ENCODE results near the gene CCDC92B. TPM values are rescaled to one million over a fixed set of nuclear protein-coding genes. Genes with fewer than 3 reads are reported as not detected.

Gene CCDC92B
- total and polyA plus RNA-seq, 2 experiments from 2014 or later: 0.10 TPM; not detected in 1

DNA sequence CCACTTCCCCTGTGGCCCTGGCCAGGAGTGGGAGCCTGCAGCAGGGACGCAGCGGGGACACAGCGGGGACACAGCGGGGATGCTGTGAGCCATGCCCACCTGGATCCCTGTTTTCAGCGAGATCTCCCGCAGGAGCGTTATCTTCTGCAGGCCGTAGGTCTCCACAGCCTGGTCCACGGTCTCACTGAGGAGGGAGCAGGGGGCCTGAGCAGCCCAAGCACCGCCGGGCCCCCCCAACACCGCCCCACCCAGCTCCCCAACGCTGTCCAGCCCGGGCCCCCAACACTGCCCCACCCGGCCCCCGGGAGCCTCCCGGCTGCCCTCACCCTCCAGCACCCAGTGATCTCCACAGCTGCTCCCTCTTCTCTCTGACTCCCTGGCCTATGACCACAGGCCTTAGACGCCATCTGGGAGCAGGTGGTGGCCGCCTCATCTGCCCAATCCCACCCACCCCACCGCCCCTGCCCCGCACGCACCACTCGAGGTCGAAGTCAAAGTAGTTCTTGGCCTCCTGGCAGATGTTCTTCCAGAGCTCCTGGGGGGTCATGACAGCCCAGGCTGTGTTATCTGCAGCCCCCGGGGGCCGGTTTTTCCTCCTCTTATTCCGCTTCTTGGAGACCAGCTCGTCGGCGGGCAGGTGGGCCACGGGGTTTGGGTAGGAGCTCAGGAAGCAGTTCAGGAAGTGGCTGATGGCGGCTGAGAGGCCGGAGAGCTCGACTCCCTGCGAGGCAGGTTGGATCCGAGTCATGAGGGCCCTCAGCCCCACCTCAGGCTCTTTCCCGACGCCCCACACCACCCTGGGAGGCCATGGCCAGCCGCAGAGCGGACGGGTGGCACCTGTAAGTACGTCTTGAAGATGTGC lies 54.8 kb downstream of the CCDC92B start:
- no peaks in the 10 kb centered on the region for H3K36me3 ChIP-seq (replicated peaks; ENCODE audit: insufficient read depth, low read depth)

DNA sequence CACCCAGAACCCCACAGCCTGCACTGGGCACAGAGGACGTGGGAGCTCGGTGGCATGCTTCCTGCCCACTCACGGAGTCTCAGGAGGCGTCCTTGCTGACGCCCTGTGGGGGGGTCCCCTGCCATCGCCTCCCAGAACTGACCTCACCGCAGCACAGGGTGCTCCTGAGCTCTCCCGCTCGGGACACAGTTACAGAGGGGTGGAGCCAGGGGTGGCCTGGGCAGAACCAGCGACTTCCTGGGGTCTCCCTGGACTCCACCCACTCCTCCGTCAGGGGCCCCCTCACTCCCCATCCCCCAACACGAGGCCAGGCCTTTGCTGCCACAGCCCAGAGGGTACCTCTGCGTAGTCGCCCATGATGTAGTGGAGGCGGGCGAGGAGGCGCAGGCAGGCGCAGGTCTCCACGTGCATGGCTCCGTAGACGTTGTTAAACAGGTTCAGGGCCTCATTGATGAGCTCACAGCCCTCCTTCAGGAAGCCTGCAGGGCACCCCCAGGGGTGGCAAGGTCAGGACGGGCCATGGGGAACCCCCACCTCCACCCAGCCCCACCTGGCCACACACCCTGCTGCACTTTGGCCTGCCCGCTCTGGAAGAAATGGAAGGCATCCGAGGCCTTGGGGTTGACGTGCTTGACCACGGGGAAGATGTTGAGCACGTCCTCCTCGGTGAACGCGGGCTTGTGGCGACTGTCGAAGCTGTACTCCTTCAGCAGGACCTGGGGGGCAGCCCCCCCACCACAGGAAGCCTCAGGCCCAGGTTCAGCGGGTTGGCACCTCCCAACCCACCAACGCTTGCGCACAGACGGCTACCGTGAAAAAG lies 55.7 kb downstream of the CCDC92B start:
- Histone ChIP-seq H4K20me1 (ENCODE audit: insufficient read depth, poor library complexity, severe bottlenecking) (no peaks in the 10 kb centered on the region), H3K79me2 (no peaks in the 10 kb centered on the region), H3K4me1 (ENCODE audit: insufficient read depth) (peaks cover 3% of the 10 kb centered on the region), H3K27me3 (no peaks in the 10 kb centered on the region), H3K9me2 (replicated peaks; ENCODE audit: insufficient read depth) (no peaks in the 10 kb centered on the region), H3K4me3 (no peak overlapping the region), H3K9me3 (ENCODE audit: low read depth) (no peaks in the 10 kb centered on the region), H3K27ac (no peak overlapping the region), H3K36me3 (replicated peaks; ENCODE audit: insufficient read depth, low read depth) (no peaks in the 10 kb centered on the region), H3K4me2 (no peak overlapping the region), H2AFZ (no peak overlapping the region)
- TF ChIP-seq, protein P1, sequence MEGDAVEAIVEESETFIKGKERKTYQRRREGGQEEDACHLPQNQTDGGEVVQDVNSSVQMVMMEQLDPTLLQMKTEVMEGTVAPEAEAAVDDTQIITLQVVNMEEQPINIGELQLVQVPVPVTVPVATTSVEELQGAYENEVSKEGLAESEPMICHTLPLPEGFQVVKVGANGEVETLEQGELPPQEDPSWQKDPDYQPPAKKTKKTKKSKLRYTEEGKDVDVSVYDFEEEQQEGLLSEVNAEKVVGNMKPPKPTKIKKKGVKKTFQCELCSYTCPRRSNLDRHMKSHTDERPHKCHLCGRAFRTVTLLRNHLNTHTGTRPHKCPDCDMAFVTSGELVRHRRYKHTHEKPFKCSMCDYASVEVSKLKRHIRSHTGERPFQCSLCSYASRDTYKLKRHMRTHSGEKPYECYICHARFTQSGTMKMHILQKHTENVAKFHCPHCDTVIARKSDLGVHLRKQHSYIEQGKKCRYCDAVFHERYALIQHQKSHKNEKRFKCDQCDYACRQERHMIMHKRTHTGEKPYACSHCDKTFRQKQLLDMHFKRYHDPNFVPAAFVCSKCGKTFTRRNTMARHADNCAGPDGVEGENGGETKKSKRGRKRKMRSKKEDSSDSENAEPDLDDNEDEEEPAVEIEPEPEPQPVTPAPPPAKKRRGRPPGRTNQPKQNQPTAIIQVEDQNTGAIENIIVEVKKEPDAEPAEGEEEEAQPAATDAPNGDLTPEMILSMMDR (IDR thresholded peaks at IDR 0.05; ENCODE audit: poor library complexity): no peak
- WGBS (ENCODE audit: low lambda C conversion rate, missing lambda C conversion rate): 97% methylated on average over 37 of the region's 37 CpGs
- DNase-seq (ENCODE audit: low spot score): no peak

More for the DNA sequence above, 54.8 kb downstream of the CCDC92B start:
- no peaks in the 10 kb centered on the region for H3K27me3 ChIP-seq
- no peak overlapping the region for H3K4me2 ChIP-seq
- no peaks in the 10 kb centered on the region for H3K4me1 ChIP-seq (ENCODE audit: insufficient read depth)
- DNase-seq (ENCODE audit: low spot score): no peak
- H3K9me3 ChIP-seq (ENCODE audit: low read depth): no peaks in the 10 kb centered on the region
- no peaks in the 10 kb centered on the region for H3K79me2 ChIP-seq
- H3K27ac ChIP-seq: no peak overlapping the region
- H3K9me2 ChIP-seq (replicated peaks; ENCODE audit: insufficient read depth): no peaks in the 10 kb centered on the region
- WGBS (ENCODE audit: low lambda C conversion rate, missing lambda C conversion rate): 96% methylated on average over 31 of the region's 42 CpGs
- no peak overlapping the region for H2AFZ ChIP-seq
- no peak overlapping the region for H3K4me3 ChIP-seq
- TF ChIP-seq, protein P1 (IDR thresholded peaks at IDR 0.05; ENCODE audit: poor library complexity): no peak
- TF ChIP-seq EZH2 (IDR thresholded peaks at IDR 0.05; ENCODE audit: borderline replicate concordance) (no peak), EZH2phosphoT487 (IDR thresholded peaks at IDR 0.05; ENCODE audit: low read depth, severe bottlenecking, unreplicated experiment) (no peak)
- H4K20me1 ChIP-seq (ENCODE audit: insufficient read depth, poor library complexity, severe bottlenecking): no peaks in the 10 kb centered on the region

DNA sequence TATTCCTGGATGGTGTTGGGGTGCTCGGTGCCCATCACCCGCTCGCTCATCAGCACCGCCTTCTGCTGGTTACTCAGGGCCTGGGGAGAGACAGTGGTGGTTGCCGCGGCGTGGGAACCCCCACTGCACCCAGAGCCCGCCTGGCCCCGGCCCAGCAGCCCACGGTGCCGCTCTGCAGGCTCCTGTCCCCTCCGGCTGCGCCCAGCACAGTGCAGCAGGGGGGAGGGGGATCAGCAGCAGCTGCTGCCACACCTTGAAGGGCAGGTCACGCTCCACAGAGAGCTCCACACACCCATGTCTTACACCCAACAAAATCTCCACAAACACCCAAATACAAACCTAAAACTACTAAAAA lies 56.7 kb downstream of the CCDC92B start:
- Histone ChIP-seq H3K27me3 (no peaks in the 10 kb centered on the region), H3K36me3 (replicated peaks; ENCODE audit: insufficient read depth, low read depth) (no peaks in the 10 kb centered on the region), H3K9me2 (replicated peaks; ENCODE audit: insufficient read depth) (no peaks in the 10 kb centered on the region), H4K20me1 (ENCODE audit: insufficient read depth, poor library complexity, severe bottlenecking) (no peaks in the 10 kb centered on the region), H3K4me3 (no peak overlapping the region), H3K79me2 (no peaks in the 10 kb centered on the region), H2AFZ (no peak overlapping the region), H3K9me3 (ENCODE audit: low read depth) (no peaks in the 10 kb centered on the region), H3K27ac (no peak overlapping the region), H3K4me1 (ENCODE audit: insufficient read depth) (peaks cover 5% of the 10 kb centered on the region), H3K4me2 (no peak overlapping the region)
- no peak for DNase-seq (ENCODE audit: low spot score)
- TF ChIP-seq EZH2phosphoT487 (IDR thresholded peaks at IDR 0.05; ENCODE audit: low read depth, severe bottlenecking, unreplicated experiment): no peak
- no peak for TF ChIP-seq EZH2 (IDR thresholded peaks at IDR 0.05; ENCODE audit: borderline replicate concordance)
- WGBS (ENCODE audit: low lambda C conversion rate, missing lambda C conversion rate): 96% methylated on average over 14 of the region's 14 CpGs
